GM23338 (cell line): Measurements from ENCODE around the gene TEKTIP1. TPM values are rescaled to one million over a fixed set of nuclear protein-coding genes. Genes with fewer than 3 reads are reported as not detected.

Experiments
- ATAC-seq: fragments of 200-7000 bp; cut with Tn5 transposase; 3 replicates; pipeline ENCODE4 v1.9.1; 2020
- DNase-seq: peaks from one replicate; pipeline ENCODE4 v3.0.0-alpha.2; 2015; ENCODE audit warnings: low spot score
- H2AFZ ChIP-seq: fragments of 200-600 bp; sonication (generic); 2 replicates; pipeline ENCODE4 v1.8.0; 2016; ENCODE audit warnings: antibody characterized with exemption, mild to moderate bottlenecking, moderate library complexity
- H3F3A ChIP-seq: fragments of 200-600 bp; sonication (generic); replicated peaks from 2 replicates; pipeline ENCODE4 v1.8.0; 2017; ENCODE audit warnings: antibody characterized with exemption, mixed run types, low read depth
- H3K27ac ChIP-seq: fragments of 200-600 bp; sonication (generic); 2 replicates; pipeline ENCODE4 v1.6.1; 2016; ENCODE audit warnings: low read depth
- H3K27me3 ChIP-seq: fragments of 200-600 bp; sonication (generic); 2 replicates; pipeline ENCODE4 v1.8.0; 2016; ENCODE audit warnings: mild to moderate bottlenecking, mixed run types, moderate library complexity; ENCODE audit not compliant: insufficient read depth
- H3K36me3 ChIP-seq: fragments of 200-600 bp; sonication (generic); 2 replicates; pipeline ENCODE4 v1.8.0; 2016; ENCODE audit warnings: mild to moderate bottlenecking; ENCODE audit not compliant: insufficient read depth
- H3K4me1 ChIP-seq: fragments of 200-600 bp; sonication (generic); 2 replicates; pipeline ENCODE4 v1.8.0; 2016; ENCODE audit warnings: mild to moderate bottlenecking, moderate library complexity; ENCODE audit not compliant: insufficient read depth
- H3K4me2 ChIP-seq: fragments of 200-600 bp; sonication (generic); 2 replicates; pipeline ENCODE4 v1.7.1; 2017; ENCODE audit warnings: mixed run types
- H3K4me3 ChIP-seq: fragments of 200-600 bp; sonication (generic); 2 replicates; pipeline ENCODE4 v1.6.1; 2016; ENCODE audit warnings: mixed run types
- H3K79me2 ChIP-seq: fragments of 200-600 bp; sonication (generic); replicated peaks from 2 replicates; pipeline ENCODE4 v1.8.0; 2017; ENCODE audit warnings: mild to moderate bottlenecking; ENCODE audit not compliant: insufficient read depth
- H3K9me2 ChIP-seq: fragments of 200-600 bp; sonication (generic); 2 replicates; pipeline ENCODE4 v1.8.0; 2017; ENCODE audit not compliant: insufficient read depth
- H4K20me1 ChIP-seq: fragments of 200-600 bp; sonication (generic); replicated peaks from 2 replicates; pipeline ENCODE4 v1.8.0; 2017; ENCODE audit warnings: mild to moderate bottlenecking; ENCODE audit not compliant: insufficient read depth
- H3K27ac Mint-ChIP-seq: 2 replicates; pipeline ENCODE4 v1.8.0; 2020; ENCODE audit warnings: inconsistent platforms, mild to moderate bottlenecking, moderate library complexity, mixed read lengths
- H3K27me3 Mint-ChIP-seq: 3 replicates; pipeline ENCODE4 v1.8.0; 2022; ENCODE audit warnings: low read depth, mild to moderate bottlenecking, moderate library complexity, mixed read lengths, inconsistent platforms; ENCODE audit not compliant: insufficient read depth, poor library complexity
- H3K36me3 Mint-ChIP-seq: 3 replicates; pipeline ENCODE4 v1.8.0; 2021; ENCODE audit warnings: low read depth, mild to moderate bottlenecking, inconsistent platforms, moderate library complexity, mixed read lengths
- H3K4me1 Mint-ChIP-seq: 3 replicates; pipeline ENCODE4 v1.8.0; 2020; ENCODE audit warnings: mild to moderate bottlenecking, inconsistent platforms, mixed read lengths
- H3K4me3 Mint-ChIP-seq: 3 replicates; pipeline ENCODE4 v1.8.0; 2021; ENCODE audit warnings: moderate library complexity, mild to moderate bottlenecking, inconsistent platforms, mixed read lengths
- H3K9me3 Mint-ChIP-seq: 3 replicates; pipeline ENCODE4 v1.8.0; 2020; ENCODE audit warnings: moderate library complexity, mild to moderate bottlenecking, inconsistent platforms, mixed read lengths
- CTCF ChIP-seq, 2 experiments: fragments of 200-600 bp in 1 of 2; sonication (generic) in 1 of 2; conservative IDR thresholded peaks; 2 replicates each; pipeline versions ENCODE4 v1.5.1 to v1.6.1; 2016 to 2017; ENCODE audit warnings: antibody characterized with exemption in 2 of 2, low read depth in 2 of 2, mild to moderate bottlenecking in 2 of 2, moderate library complexity in 1 of 2
- EZH2 ChIP-seq: fragments of 200-600 bp; sonication (generic); IDR thresholded peaks from one replicate; pipeline ENCODE4 v1.8.0; 2017; ENCODE audit warnings: antibody characterized with exemption, mild to moderate bottlenecking, low read depth; ENCODE audit not compliant: unreplicated experiment
- EZH2phosphoT487 ChIP-seq: fragments of 200-600 bp; sonication (generic); IDR thresholded peaks from one replicate; pipeline ENCODE4 v1.8.1; 2018; ENCODE audit warnings: antibody characterized with exemption; ENCODE audit not compliant: unreplicated experiment
- JUNB ChIP-seq: IDR thresholded peaks from one replicate; pipeline ENCODE4 v1.6.1; 2016; ENCODE audit warnings: antibody characterized with exemption; ENCODE audit not compliant: unreplicated experiment
- NANOG ChIP-seq: IDR thresholded peaks from 2 replicates; pipeline ENCODE4 v1.6.1; 2016; ENCODE audit warnings: antibody characterized with exemption, borderline replicate concordance
- STAT1 ChIP-seq: IDR thresholded peaks from one replicate; pipeline ENCODE4 v1.6.1; 2016; ENCODE audit warnings: antibody characterized with exemption; ENCODE audit not compliant: unreplicated experiment
- ZNF114 ChIP-seq: fragments of 250-450 bp; sonication (Bioruptor Pico); IDR thresholded peaks from 2 replicates; pipeline ENCODE4 v1.5.0; 2020; ENCODE audit warnings: mild to moderate bottlenecking, moderate library complexity
- ZNF331 ChIP-seq: fragments of 250-450 bp; sonication (Bioruptor Pico); IDR thresholded peaks from 2 replicates; pipeline ENCODE4 v1.5.0; 2020; ENCODE audit warnings: low read depth, mild to moderate bottlenecking, moderate library complexity
- polyA plus RNA-seq: library from polyadenylated mRNA; unstranded; fragments of >200 nt; fragmentation: Nextera tagmentation; extraction: Ambion mirVana; gene quantifications from 2 replicates; pipeline ENCODE4 v1.2.1, GENCODE V29; 2016
- total RNA-seq: library from RNA; depleted of rRNA; stranded (reverse); fragments of >200 nt; shearing (Covaris generic); gene quantifications from 2 replicates; pipeline ENCODE4 v1.2.3, GENCODE V29; 2014
- TF ChIP-seq, protein P1 (sequence below): IDR thresholded peaks from one replicate; pipeline ENCODE4 v1.6.1; 2018; ENCODE audit warnings: antibody characterized with exemption; ENCODE audit not compliant: unreplicated experiment
- TF ChIP-seq, protein P2 (sequence below): IDR thresholded peaks from 2 replicates; pipeline ENCODE4 v1.6.1; 2016; ENCODE audit warnings: antibody characterized with exemption

The TEKTIP1 gene
- total and polyA plus RNA-seq, 2 experiments from 2014 or later = not detected

- H3K4me3 ChIP-seq = no peak overlapping the region
- no peak overlapping the region for H2AFZ ChIP-seq
- H3F3A ChIP-seq = no peaks in the 10 kb centered on the region
- H3K4me1 ChIP-seq = peaks cover 29% of the 10 kb centered on the region
- H3K9me2 ChIP-seq = no peaks in the 10 kb centered on the region
- 0 out of 2 replicates have a peak overlapping the region, but pooled peaks have one; percentile 14 for H3K4me2 ChIP-seq
- Mint-ChIP-seq H3K27me3 (peaks cover 12% of the 10 kb centered on the region), H3K27ac (peak overlapping the region; percentile 67), H3K9me3 (no peaks in the 10 kb centered on the region; the same call in 2 of the 3 replicates), H3K4me3 (no peak overlapping the region; the same call in 2 of the 3 replicates), H3K36me3 (peaks cover 2% of the 10 kb centered on the region), H3K4me1 (peaks cover 40% of the 10 kb centered on the region)
- peaks cover 3% of the 10 kb centered on the region; the same call in 1 of the 2 replicates for H4K20me1 ChIP-seq
- H3K27me3 ChIP-seq = no peaks in the 10 kb centered on the region
- ATAC-seq (no peak), DNase-seq (no peak)
- peaks cover 64% of the 10 kb centered on the region for H3K79me2 ChIP-seq
- TF ChIP-seq, protein P1, sequence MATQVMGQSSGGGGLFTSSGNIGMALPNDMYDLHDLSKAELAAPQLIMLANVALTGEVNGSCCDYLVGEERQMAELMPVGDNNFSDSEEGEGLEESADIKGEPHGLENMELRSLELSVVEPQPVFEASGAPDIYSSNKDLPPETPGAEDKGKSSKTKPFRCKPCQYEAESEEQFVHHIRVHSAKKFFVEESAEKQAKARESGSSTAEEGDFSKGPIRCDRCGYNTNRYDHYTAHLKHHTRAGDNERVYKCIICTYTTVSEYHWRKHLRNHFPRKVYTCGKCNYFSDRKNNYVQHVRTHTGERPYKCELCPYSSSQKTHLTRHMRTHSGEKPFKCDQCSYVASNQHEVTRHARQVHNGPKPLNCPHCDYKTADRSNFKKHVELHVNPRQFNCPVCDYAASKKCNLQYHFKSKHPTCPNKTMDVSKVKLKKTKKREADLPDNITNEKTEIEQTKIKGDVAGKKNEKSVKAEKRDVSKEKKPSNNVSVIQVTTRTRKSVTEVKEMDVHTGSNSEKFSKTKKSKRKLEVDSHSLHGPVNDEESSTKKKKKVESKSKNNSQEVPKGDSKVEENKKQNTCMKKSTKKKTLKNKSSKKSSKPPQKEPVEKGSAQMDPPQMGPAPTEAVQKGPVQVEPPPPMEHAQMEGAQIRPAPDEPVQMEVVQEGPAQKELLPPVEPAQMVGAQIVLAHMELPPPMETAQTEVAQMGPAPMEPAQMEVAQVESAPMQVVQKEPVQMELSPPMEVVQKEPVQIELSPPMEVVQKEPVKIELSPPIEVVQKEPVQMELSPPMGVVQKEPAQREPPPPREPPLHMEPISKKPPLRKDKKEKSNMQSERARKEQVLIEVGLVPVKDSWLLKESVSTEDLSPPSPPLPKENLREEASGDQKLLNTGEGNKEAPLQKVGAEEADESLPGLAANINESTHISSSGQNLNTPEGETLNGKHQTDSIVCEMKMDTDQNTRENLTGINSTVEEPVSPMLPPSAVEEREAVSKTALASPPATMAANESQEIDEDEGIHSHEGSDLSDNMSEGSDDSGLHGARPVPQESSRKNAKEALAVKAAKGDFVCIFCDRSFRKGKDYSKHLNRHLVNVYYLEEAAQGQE = no peak
- TF ChIP-seq, protein P2, sequence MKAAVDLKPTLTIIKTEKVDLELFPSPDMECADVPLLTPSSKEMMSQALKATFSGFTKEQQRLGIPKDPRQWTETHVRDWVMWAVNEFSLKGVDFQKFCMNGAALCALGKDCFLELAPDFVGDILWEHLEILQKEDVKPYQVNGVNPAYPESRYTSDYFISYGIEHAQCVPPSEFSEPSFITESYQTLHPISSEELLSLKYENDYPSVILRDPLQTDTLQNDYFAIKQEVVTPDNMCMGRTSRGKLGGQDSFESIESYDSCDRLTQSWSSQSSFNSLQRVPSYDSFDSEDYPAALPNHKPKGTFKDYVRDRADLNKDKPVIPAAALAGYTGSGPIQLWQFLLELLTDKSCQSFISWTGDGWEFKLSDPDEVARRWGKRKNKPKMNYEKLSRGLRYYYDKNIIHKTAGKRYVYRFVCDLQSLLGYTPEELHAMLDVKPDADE = no peak
- TF ChIP-seq STAT1 = no peak
- no peak for TF ChIP-seq JUNB
- TF ChIP-seq EZH2 = no peak
- TF ChIP-seq EZH2phosphoT487 = no peak
- no peak for TF ChIP-seq ZNF331
- no peak for TF ChIP-seq ZNF114 (CRISPR knock-in tag)
- no peak for TF ChIP-seq CTCF (conservative IDR thresholded peaks at IDR 0.05; ENCODE audit: low read depth in 2 of 2)
- TF ChIP-seq NANOG = no peak
- 0 out of 2 replicates have a peak overlapping the region, but pooled peaks have one; percentile 55 for H3K27ac ChIP-seq
- no peaks in the 10 kb centered on the region for H3K36me3 ChIP-seq
These were observed 23.0 kb upstream of the TEKTIP1 start for GRCh38 chr19:3515891-3516422.
